ENCODE measurements around the gene UBE2R2.
"Not testable (repeated sequence)": the region's sequence is repeated elsewhere in the genome, so short reads cannot be mapped to it uniquely, and the experiment has no call there.

UBE2R2 gene

DNA sequence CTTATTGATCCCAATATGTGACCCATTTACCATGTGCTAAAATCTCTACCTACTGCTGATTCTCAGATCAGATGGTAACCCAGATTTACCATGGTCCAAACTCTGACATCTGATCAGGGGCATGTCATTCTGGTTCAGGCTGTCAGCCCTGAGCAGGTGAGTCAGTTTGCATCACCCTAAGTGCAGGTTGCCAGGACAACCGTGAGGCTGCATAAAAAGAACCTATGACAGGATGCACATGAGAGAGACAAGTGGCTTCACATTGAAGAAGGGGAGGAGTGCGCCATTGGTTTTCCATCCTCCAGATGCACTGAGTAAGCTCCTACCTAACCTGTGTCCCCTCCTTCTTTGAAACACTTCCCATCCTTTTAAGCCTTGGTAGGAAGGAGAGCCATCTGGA lies 22.4 kb upstream of the UBE2R2 start:
- Mint-ChIP-seq H3K9me3 (no peaks in the 10 kb centered on the region), H3K4me3 (no peak overlapping the region), H3K4me1 (no peaks in the 10 kb centered on the region), H3K27me3 (peaks cover 5% of the 10 kb centered on the region), H3K27ac (no peak overlapping the region), H3K36me3 (peaks cover 3% of the 10 kb centered on the region)

DNA sequence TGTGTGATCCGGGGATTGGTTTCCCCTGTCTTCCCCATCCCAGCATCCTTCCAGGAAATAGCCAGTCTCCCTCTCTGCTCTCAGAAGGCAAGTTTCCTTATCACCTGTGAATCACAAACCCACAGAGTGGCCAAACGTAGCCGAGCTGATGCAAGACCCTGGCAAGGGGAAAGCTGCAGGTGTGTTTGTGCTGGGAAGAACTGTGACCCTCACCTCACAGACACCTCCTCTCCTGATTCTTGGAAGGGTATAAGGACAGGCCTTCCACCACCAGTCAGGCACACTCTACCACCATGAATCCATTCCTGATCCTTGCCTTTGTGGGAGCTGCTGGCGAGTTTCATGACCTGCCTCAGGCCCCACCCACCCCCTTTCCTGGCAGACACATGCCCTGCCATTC lies 21.7 kb upstream of the UBE2R2 start, which contains the start of gene PRSS3:
Gene PRSS3, plus strand, starts transcription at position 281 of the 400 bp plus-strand sequence. Its CDS starts 13 bp downstream, at position 294.
- peaks cover 5% of the 10 kb centered on the region for H3K27me3 Mint-ChIP-seq
- no peaks in the 10 kb centered on the region for H3K9me3 Mint-ChIP-seq
- H3K4me1 Mint-ChIP-seq: no peaks in the 10 kb centered on the region
- no peak within 1 kb of the TSS for H3K4me3 Mint-ChIP-seq
- H3K36me3 Mint-ChIP-seq: peaks cover 3% of the 10 kb centered on the region
- H3K27ac Mint-ChIP-seq: no peak within 1 kb of the TSS

DNA sequence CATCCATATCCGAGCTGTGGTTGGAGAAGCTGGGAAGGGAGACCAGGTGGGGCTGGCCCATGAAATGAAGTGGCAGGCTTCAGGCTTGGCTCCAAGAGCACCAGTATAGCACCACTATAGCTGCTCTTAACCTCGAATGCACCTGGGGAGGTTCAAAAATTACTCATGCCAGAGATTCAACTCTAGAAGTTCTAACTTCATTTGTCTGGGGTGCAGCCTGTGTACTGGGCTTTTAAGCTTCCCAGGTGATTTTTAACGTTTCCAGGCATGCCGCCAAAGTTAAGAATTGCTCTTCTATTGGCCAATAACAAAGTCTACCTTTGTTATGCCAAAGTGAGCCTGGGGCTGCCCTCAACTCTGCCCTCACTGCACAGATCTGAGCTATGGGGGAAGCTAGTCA lies 21.1 kb upstream of the UBE2R2 start:
- Mint-ChIP-seq H3K27ac (no peak overlapping the region), H3K36me3 (peaks cover 3% of the 10 kb centered on the region), H3K4me3 (no peak overlapping the region), H3K4me1 (no peaks in the 10 kb centered on the region), H3K9me3 (no peaks in the 10 kb centered on the region), H3K27me3 (peaks cover 5% of the 10 kb centered on the region)

DNA sequence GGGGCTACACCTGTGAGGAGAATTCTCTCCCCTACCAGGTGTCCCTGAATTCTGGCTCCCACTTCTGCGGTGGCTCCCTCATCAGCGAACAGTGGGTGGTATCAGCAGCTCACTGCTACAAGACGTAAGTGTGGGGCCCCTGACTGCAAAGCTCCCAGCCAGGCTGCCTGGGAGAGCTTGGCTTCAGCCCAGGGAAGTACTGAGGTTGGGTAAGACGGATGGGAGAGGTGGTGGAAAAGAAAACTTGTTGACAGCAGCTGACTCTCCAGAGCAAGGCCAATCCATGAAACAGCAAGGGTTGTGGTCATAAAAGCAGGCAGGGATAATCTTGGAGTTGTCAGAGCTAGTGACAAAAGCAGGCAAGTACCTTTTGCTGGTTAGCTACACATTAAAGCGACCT lies 20.3 kb upstream of the UBE2R2 start:
- H3K4me3 Mint-ChIP-seq, H3K36me3 Mint-ChIP-seq, H3K4me1 Mint-ChIP-seq, H3K9me3 Mint-ChIP-seq, H3K27ac Mint-ChIP-seq, H3K27me3 Mint-ChIP-seq: not testable (repeated sequence)

DNA sequence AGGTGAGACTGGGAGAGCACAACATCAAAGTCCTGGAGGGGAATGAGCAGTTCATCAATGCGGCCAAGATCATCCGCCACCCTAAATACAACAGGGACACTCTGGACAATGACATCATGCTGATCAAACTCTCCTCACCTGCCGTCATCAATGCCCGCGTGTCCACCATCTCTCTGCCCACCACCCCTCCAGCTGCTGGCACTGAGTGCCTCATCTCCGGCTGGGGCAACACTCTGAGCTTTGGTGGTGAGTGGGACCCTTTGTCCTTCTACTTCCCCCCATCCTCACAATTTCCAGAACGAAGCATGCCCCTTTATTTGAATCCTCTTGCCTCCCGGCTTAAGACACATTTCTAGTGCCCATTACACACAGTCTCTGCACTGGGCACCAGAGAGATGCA lies 19.1 kb upstream of the UBE2R2 start:
- H3K36me3 Mint-ChIP-seq: peaks cover 3% of the 10 kb centered on the region
- H3K9me3 Mint-ChIP-seq: no peaks in the 10 kb centered on the region
- H3K27ac Mint-ChIP-seq: no peak overlapping the region
- H3K4me3 Mint-ChIP-seq: no peak overlapping the region
- peaks cover 5% of the 10 kb centered on the region for H3K27me3 Mint-ChIP-seq
- H3K4me1 Mint-ChIP-seq: no peaks in the 10 kb centered on the region

DNA sequence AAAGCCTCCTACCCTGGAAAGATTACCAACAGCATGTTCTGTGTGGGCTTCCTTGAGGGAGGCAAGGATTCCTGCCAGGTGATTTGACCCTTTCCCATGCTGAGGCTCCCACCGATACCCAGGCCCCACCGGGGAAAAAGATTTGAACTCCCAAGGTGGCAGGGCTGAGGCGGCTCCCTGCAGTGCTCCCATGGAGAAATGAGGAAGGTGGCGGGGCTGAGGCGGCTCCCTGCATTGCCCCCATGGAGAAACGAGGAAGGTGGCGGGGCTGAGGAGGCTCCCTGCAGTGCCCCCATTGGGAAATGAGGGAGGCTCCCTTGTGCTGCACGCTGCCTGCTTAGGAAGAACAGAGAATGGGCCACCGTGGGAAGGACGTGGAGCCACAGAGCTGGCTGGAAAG lies 18.4 kb upstream of the UBE2R2 start:
- peaks cover 3% of the 10 kb centered on the region for H3K36me3 Mint-ChIP-seq
- H3K27me3 Mint-ChIP-seq: peaks cover 5% of the 10 kb centered on the region
- H3K4me3 Mint-ChIP-seq: no peak overlapping the region
- H3K9me3 Mint-ChIP-seq: no peaks in the 10 kb centered on the region
- no peak overlapping the region for H3K27ac Mint-ChIP-seq
- no peaks in the 10 kb centered on the region for H3K4me1 Mint-ChIP-seq

DNA sequence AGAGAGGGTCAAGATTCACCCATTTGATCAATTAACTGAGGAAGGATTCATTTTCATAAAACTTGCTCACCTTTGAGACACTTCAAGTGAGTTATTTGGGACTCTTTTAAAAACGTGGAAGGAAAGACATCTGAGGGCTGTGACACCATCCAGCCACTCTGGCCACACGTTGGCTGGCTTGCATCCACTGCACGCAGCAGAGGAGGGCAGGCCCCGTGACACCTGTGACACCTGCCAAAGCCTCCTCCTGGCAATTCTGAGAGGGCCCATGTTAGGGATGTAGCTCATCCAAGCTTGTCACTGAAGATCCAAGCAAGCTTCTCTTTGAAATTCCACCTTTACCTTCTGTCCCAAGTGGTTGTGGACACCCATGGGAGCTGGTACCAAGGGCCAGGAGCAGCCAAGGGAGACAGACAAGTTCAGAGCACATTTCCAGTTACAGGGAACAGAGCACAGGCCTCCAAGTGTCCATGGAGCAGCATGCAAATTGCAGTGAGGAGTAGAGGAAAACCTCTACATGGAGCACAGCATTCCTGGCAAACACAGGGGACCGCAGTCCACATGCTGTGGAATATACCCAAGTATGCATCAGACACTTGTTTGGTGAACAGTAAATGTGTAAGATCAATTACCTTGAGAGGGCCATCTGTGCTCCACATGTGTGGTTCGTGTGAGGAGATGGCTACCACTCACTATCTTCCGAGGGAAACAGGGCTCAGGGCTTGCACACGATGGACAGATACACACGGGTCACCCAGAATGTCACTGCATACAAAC lies 16.8 kb upstream of the UBE2R2 start:
- Mint-ChIP-seq H3K9me3 (no peaks in the 10 kb centered on the region), H3K27me3 (peaks cover 5% of the 10 kb centered on the region), H3K4me3 (no peak overlapping the region), H3K36me3 (no peaks in the 10 kb centered on the region), H3K27ac (no peak overlapping the region), H3K4me1 (no peaks in the 10 kb centered on the region)

DNA sequence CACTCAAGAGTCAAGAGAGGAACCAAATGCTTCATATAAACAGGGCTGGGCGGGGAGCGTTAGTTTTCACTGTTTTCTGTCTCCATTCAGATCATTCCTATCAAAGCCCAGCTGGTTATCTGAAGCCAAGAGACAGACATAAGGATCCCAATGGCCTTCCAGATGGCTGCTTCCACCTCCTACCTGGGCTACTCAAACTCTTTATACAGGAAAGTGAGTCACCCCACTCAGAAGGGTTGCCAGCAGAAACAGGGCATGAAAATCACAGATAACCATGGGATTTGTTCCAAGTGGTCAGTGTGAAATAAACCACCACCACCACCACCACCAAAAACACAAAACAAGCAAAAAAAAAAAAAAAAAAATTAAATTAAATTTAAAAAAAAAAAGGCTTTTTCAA lies 16.1 kb upstream of the UBE2R2 start:
- no peak overlapping the region for H3K27ac Mint-ChIP-seq
- H3K27me3 Mint-ChIP-seq: peaks cover 5% of the 10 kb centered on the region
- H3K4me3 Mint-ChIP-seq: no peak overlapping the region
- no peaks in the 10 kb centered on the region for H3K36me3 Mint-ChIP-seq
- H3K9me3 Mint-ChIP-seq: no peaks in the 10 kb centered on the region
- no peaks in the 10 kb centered on the region for H3K4me1 Mint-ChIP-seq

DNA sequence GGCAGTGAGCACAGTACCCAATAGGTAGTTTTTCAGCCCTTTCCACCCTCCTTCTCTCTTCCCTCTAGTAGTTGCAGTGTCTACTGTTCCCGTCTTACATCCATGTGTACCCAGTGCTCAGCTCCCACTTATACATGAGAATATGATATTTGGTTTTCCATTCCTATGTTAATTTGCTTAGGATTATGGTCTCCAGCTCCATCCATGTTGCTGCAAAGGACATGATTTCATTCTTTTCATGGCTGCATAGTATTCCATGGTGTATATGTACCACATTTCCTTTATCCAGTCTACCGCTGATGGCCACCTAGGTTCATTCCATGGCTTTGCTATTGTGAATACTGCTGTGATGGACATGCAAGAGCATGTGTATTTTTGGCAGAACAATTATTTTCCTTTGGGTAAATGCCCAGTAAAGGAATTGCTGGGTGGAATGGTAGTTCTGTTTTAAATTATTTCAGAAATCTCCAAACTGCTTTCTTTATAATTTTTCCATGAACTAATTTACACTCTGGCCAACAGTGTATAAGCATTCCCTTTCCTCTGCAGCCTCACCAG lies 14.9 kb upstream of the UBE2R2 start:
- not testable (repeated sequence) for H3K36me3 Mint-ChIP-seq, H3K27me3 Mint-ChIP-seq, H3K4me3 Mint-ChIP-seq, H3K4me1 Mint-ChIP-seq, H3K27ac Mint-ChIP-seq, H3K9me3 Mint-ChIP-seq

DNA sequence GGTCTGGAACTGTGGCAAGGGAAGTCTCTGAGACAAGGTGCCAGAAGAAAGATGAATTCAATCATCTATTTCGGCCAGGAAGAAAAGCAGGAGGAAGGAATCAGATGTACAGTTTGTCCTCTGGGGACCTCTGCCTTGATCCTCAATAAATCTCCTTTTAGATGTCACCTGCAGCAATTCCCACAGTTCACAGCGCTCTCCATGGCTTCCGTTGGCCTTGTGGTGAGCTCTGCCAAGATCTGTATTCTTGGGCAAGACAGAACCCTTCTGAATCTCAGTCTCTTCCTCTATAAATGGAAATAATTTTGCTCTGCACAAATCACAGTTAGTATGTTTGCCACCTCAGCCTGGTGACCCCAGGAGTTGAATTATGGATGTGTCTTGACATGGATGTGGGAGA lies 12.8 kb upstream of the UBE2R2 start:
- not testable (repeated sequence) for H3K36me3 Mint-ChIP-seq, H3K4me1 Mint-ChIP-seq, H3K27ac Mint-ChIP-seq, H3K4me3 Mint-ChIP-seq, H3K9me3 Mint-ChIP-seq, H3K27me3 Mint-ChIP-seq

DNA sequence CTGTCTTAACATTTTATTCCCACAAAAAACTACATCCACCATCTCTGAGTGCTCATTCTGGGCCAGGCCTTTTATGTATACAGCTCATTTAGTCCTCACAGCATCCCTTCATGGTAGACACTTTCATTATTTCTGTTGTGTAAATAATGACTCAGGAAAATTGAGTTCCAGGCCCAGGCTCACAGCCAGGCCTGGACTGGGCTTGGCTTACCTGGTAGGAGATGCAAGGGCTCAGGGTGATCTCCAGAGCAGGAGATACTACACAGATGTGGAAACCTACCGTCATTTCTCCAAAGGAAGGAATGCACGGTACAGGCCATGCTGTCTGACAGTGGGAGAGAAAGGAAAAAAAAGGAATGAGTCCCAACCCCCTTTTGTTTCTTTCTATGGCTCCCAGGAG lies 9.8 kb upstream of the UBE2R2 start:
- not testable (repeated sequence) for H3K36me3 Mint-ChIP-seq, H3K27me3 Mint-ChIP-seq, H3K4me3 Mint-ChIP-seq, H3K9me3 Mint-ChIP-seq, H3K4me1 Mint-ChIP-seq, H3K27ac Mint-ChIP-seq

DNA sequence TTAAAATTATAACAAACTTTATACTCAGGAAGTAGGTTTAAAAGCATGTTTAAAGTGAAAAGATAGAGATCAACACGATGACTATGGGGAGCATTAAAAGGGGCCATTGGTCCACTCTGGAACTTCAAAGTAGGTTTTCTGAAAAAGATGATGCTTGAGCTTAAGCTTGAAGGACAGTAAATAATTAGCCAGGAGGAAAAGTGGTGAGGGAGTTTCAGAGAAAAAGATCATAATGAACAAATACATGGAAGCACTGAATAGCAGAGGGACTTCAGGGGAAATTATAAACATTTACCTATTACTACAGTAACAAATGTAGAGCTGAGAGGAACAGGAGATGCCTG lies 8.0 kb upstream of the UBE2R2 start:
- not testable (repeated sequence) for H3K4me3 Mint-ChIP-seq, H3K9me3 Mint-ChIP-seq, H3K4me1 Mint-ChIP-seq, H3K36me3 Mint-ChIP-seq, H3K27ac Mint-ChIP-seq, H3K27me3 Mint-ChIP-seq

DNA sequence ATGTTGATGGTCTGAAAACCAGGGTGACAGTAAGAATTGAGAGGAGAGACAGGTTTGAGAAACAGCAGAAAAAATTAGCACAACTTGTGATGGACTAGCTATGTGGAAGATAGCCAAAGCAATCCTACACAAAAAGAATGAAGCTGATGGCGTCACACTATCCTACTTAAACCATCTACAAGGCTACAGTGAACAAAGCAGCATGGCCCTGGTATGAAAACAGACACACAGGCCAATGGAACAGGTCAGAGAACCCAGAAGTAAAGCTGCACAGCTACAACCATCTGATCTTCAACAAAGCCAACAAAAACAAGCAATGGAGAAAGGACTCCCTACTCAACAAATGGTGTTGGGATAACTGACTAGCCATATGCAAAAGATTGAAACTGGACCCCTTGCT lies 7.5 kb upstream of the UBE2R2 start:
- H3K27ac Mint-ChIP-seq: no peak overlapping the region
- no peaks in the 10 kb centered on the region for H3K9me3 Mint-ChIP-seq
- H3K4me3 Mint-ChIP-seq: no peak overlapping the region

DNA sequence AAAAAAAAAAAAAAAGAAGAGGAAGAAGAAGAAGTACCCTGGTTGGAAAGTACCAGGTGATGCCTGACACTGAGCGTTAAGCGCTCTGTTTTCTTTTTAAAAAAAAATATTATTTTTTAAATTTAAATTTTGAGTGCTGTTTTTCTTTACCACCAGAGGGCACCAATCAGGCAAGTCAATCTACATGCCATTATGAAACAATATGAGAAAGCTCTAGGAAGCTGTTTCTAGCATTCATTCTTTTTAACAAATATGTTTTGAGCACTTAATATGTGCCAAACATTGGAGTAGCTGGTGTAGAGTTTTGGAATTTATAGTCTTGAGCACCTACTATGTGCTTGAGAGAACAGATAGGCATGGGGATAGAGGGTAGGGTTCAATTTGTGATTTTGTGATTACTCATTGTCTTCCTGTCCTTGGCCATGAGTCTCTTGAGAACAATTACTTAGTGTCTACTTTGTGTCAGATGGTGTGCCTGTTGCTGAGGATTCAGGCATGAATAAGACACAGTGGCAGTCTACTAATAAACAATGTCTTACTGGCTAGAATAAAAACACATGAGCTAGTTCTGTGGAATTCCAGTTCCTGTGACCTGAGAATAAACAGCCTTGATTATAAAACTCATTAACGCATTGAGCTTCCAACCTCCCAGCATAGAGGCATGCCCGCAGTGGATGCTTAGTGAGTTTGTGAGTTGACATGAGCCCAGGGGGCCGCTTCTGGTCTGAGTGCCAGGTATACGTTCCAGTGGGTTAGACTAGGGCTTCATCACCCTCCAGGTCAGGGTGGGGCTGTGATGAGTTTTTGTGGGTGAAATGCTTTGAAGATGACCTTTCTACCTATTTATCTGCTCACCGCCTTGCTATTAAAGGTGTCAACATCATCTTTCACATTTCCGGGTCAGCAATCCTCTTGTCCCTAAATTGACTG lies 3.0 kb upstream of the UBE2R2 start:
- no peaks in the 10 kb centered on the region for H3K9me3 Mint-ChIP-seq
- H3K27me3 Mint-ChIP-seq: no peaks in the 10 kb centered on the region
- no peak overlapping the region for H3K4me3 Mint-ChIP-seq
- H3K27ac Mint-ChIP-seq: peak overlapping the region; percentile 56
- peaks cover 34% of the 10 kb centered on the region for H3K4me1 Mint-ChIP-seq
- H3K36me3 Mint-ChIP-seq: no peaks in the 10 kb centered on the region

More for the DNA sequence above, 7.5 kb upstream of the UBE2R2 start:
- Mint-ChIP-seq H3K4me1 (peaks cover 9% of the 10 kb centered on the region), H3K36me3 (no peaks in the 10 kb centered on the region), H3K27me3 (no peaks in the 10 kb centered on the region)

DNA sequence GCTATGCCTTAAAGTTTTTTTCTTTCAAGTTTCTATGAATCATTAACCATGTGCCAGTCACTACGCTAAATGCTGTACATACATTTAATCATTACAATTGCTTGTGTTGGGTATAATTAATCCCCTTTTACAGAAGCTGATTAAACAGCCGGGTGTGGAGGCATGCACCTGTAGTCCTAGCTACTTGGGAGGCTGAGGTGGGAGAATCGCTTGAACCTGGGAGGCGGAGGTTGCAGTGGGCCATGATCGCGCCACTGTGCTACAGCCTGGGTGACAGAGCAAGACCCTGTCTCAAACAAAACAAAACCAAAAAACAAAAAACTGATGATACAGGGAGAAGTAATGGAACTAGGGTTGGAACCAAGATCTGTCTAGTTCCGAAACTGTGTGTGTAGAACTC lies 1.2 kb upstream of the UBE2R2 start:
- Mint-ChIP-seq H3K9me3 (no peaks in the 10 kb centered on the region), H3K27ac (peak overlapping the region; percentile 95), H3K4me3 (peak overlapping the region; percentile 88), H3K27me3 (no peaks in the 10 kb centered on the region), H3K4me1 (peaks cover 48% of the 10 kb centered on the region), H3K36me3 (peaks cover 2% of the 10 kb centered on the region)
